Breast epithelium (tissue), 4 donors: Measurements from ENCODE around the gene DMD. TPM values are rescaled to one million over a fixed set of nuclear protein-coding genes. Genes with fewer than 3 reads are reported as not detected.

Experiments
- DNase-seq, 2 donors: peaks; one replicate each; pipeline ENCODE4 v3.0.0-alpha.2; 2019; ENCODE audit warnings: low spot score in 2 of 2
- H3K27ac ChIP-seq, 2 donors: fragments of 200-600 bp; sonication (generic) in 1 of 2; one replicate each; pipeline ENCODE4 v1.5.1; 2016 to 2019; ENCODE audit warnings: mild to moderate bottlenecking in 1 of 2
- H3K27me3 ChIP-seq, 2 donors: fragments of 200-600 bp; sonication (generic) in 1 of 2; one replicate each; pipeline versions ENCODE4 v1.5.1 to v1.6.0; 2017 to 2019; ENCODE audit warnings: control low read depth in 1 of 2, mild to moderate bottlenecking in 1 of 2
- H3K36me3 ChIP-seq: fragments of 200-600 bp; one replicate; pipeline ENCODE4 v1.5.1; 2019
- H3K4me1 ChIP-seq, 2 donors: fragments of 200-600 bp; sonication (generic); one replicate each; pipeline ENCODE4 v1.5.1; 2016 to 2019; ENCODE audit warnings: control low read depth in 1 of 2
- H3K4me3 ChIP-seq, 3 donors: fragments of 200-600 bp; sonication (generic); 1 replicate in 2 of 3; 2 replicates in 1 of 3; pipeline ENCODE4 v1.5.1; 2016 to 2019; ENCODE audit warnings: mild to moderate bottlenecking in 3 of 3, moderate library complexity in 2 of 3
- H3K9me3 ChIP-seq, 2 donors: fragments of 200-600 bp; sonication (generic) in 1 of 2; one replicate each; pipeline ENCODE4 v1.5.1; 2016 to 2019; ENCODE audit warnings: control low read depth in 1 of 2
- CTCF ChIP-seq, 3 donors: fragments of 450-650 bp; IDR thresholded peaks; one replicate each; pipeline ENCODE4 v1.5.1; 2016 to 2017; ENCODE audit warnings: antibody characterized with exemption in 3 of 3, mild to moderate bottlenecking in 3 of 3, moderate library complexity in 3 of 3
- POLR2A ChIP-seq: fragments of 450-650 bp; IDR thresholded peaks from one replicate; pipeline ENCODE4 v1.6.1; 2016; ENCODE audit warnings: antibody characterized with exemption, mild to moderate bottlenecking, moderate library complexity
- POLR2AphosphoS5 ChIP-seq, 3 donors: sonication (generic); formaldehyde crosslinking; IDR thresholded peaks; one replicate each; pipeline ENCODE4 v1.6.1; 2017; ENCODE audit warnings: antibody characterized with exemption in 3 of 3
- intact Hi-C: fragments of 100-400 bp; cut with DNase I; formaldehyde crosslinking; loops from one replicate; pipeline ENCODE4 v1.15.1; 2023; ENCODE audit warnings: low total_unique reads
- total RNA-seq, 3 donors: library from RNA; depleted of rRNA; stranded (reverse); fragments of >200 nt; gene quantifications; one replicate each; pipeline ENCODE4 v1.1.0, GENCODE V29; 2016

DMD gene
- total RNA-seq, 3 donors from 2014 or later = 57.0 to 135 (median 65.2) TPM

- no peak for TF ChIP-seq POLR2AphosphoS5 (IDR thresholded peaks at IDR 0.05)
- TF ChIP-seq CTCF (IDR thresholded peaks at IDR 0.05) = no peak
- no peak for TF ChIP-seq POLR2A
- H3K4me1 ChIP-seq = no peaks in the 10 kb centered on the region
- no peak for DNase-seq
- no peaks in the 10 kb centered on the region for H3K9me3 ChIP-seq
- no peak overlapping the region for H3K4me3 ChIP-seq
- H3K27ac ChIP-seq = no peak overlapping the region
- intact Hi-C loops = no loop called here
- H3K36me3 ChIP-seq = no peaks in the 10 kb centered on the region
- peaks cover 0 to 4% of the 10 kb centered on the region in 2 donors for H3K27me3 ChIP-seq
Observed at GRCh38 chrX:31209005-31209628, 2002.2 kb downstream of the DMD start.

- TF ChIP-seq POLR2AphosphoS5 (IDR thresholded peaks at IDR 0.05) (no peak), POLR2A (no peak), CTCF (IDR thresholded peaks at IDR 0.05) (no peak)
- Histone ChIP-seq H3K4me1 (no peaks in the 10 kb centered on the region), H3K9me3 (no peaks in the 10 kb centered on the region), H3K27ac (no peak overlapping the region), H3K27me3 (no peaks in the 10 kb centered on the region), H3K36me3 (no peaks in the 10 kb centered on the region), H3K4me3 (no peak overlapping the region)
- intact Hi-C loops = no loop called here
- DNase-seq = no peak
Observed at GRCh38 chrX:31201503-31201902, 2009.8 kb downstream of the DMD start.

- no peak for DNase-seq
- no peak overlapping the region for H3K4me3 ChIP-seq
- H3K4me1 ChIP-seq = no peaks in the 10 kb centered on the region
- H3K36me3 ChIP-seq = no peaks in the 10 kb centered on the region
- no peaks in the 10 kb centered on the region for H3K27me3 ChIP-seq
- intact Hi-C loops = no loop called here
- H3K27ac ChIP-seq = no peak overlapping the region
- TF ChIP-seq POLR2A (no peak), CTCF (IDR thresholded peaks at IDR 0.05) (no peak), POLR2AphosphoS5 (IDR thresholded peaks at IDR 0.05) (no peak)
- H3K9me3 ChIP-seq = no peaks in the 10 kb centered on the region
Observed at GRCh38 chrX:31200430-31200829, 2010.9 kb downstream of the DMD start.

- H3K27me3 ChIP-seq = no peaks in the 10 kb centered on the region
- H3K4me3 ChIP-seq = no peak overlapping the region
- H3K27ac ChIP-seq = no peak overlapping the region
- no peak for DNase-seq
- no peaks in the 10 kb centered on the region for H3K36me3 ChIP-seq
- TF ChIP-seq POLR2AphosphoS5 (IDR thresholded peaks at IDR 0.05) (no peak), CTCF (IDR thresholded peaks at IDR 0.05) (no peak), POLR2A (no peak)
- no peaks in the 10 kb centered on the region for H3K4me1 ChIP-seq
- intact Hi-C loops = no loop called here
- no peaks in the 10 kb centered on the region for H3K9me3 ChIP-seq
Observed at GRCh38 chrX:31199840-31200114, 2011.6 kb downstream of the DMD start.

- H3K4me3 ChIP-seq = no peak overlapping the region
- H3K27ac ChIP-seq = no peak overlapping the region
- no peaks in the 10 kb centered on the region for H3K9me3 ChIP-seq
- intact Hi-C loops = no loop called here
- H3K36me3 ChIP-seq = no peaks in the 10 kb centered on the region
- H3K27me3 ChIP-seq = no peaks in the 10 kb centered on the region
- no peak for TF ChIP-seq POLR2AphosphoS5 (IDR thresholded peaks at IDR 0.05)
- TF ChIP-seq POLR2A = no peak
- TF ChIP-seq CTCF (IDR thresholded peaks at IDR 0.05) = no peak
- no peaks in the 10 kb centered on the region for H3K4me1 ChIP-seq
- DNase-seq = no peak
Observed at GRCh38 chrX:31199056-31199839, 2012.1 kb downstream of the DMD start.
